Frontal cortex (tissue), 4 donors: Measurements from ENCODE around the gene GDF15. TPM values are rescaled to one million over a fixed set of nuclear protein-coding genes. Genes with fewer than 3 reads are reported as not detected.
"Not testable (repeated sequence)": the region's sequence is repeated elsewhere in the genome, so short reads cannot be mapped to it uniquely, and the experiment has no call there.

ENCODE experiments used
- DNase-seq, 2 donors: peaks; one replicate each; pipeline ENCODE4 v3.0.0; 2012; ENCODE audit warnings: low spot score in 2 of 2
- FAIRE-seq: peaks from 2 replicates; lab custom pipeline; 2012; peaks lifted over from hg19 to GRCh38; lab: Jason Lieb, UNC
- total RNA-seq: library from RNA; depleted of rRNA; stranded (reverse); fragments of >200 nt; gene quantifications from one replicate; pipeline ENCODE4 v1.2.3, GENCODE V29; 2014
- donor health status: control.
- donor health status: control.
- donor health status: control.

Gene GDF15
- total RNA-seq, 1 donor from 2014 or later: not detected

DNA sequence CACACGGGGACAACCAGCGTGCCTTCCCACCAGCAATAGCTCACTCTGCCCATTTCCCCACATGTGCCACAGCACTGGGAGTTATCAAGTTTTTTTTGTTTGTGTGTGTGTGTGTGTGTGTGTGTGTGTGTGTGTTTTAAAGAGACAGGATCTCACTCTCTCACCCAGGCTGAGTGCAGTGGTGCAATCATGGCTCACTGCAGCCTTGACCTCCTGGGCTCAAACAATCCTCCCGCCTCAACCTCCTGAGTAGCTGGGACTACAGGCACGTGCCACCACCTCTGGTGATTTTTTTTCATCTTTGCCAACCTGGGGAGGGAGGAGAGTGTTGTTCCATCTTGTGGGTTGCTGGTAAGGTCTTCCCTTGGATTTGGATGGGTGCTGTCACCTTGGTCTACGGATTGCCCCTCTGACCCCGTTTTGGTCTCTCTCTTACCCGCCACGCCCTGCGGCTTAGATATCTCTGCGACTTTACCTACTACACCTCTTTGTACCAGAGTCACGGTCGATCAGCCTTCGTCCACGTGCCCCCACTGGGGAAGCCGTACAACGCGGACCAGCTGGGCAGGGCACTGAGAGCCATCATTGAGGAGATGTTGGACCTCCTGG is 22.9 kb upstream of the GDF15 start:
- FAIRE-seq: no peak
- no peak for DNase-seq

DNA sequence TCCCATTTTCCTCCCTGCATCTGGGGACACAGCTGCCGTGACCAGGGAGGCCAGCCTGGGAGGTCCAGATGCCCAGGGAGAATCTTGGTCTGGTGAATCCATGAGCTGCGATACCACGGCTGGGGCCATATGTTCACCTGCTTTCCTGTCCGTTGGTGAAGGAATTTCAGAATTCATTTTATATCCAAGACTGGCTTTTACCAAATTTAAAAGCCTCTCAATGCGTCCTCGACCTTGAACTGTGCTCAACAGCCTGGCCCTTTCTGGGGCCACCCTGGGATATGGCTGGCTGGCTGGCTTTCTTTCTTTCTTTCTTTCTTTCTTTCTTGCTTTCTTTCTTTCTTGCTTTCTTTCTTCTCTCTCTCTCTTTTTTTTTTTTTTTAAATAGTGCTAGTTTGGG is 22.2 kb upstream of the GDF15 start:
- no peak for DNase-seq
- FAIRE-seq: no peak

GRCh38 chr19:18364277-18364825 is 21.6 kb upstream of the GDF15 start:
- not testable (repeated sequence) for DNase-seq, FAIRE-seq

DNA sequence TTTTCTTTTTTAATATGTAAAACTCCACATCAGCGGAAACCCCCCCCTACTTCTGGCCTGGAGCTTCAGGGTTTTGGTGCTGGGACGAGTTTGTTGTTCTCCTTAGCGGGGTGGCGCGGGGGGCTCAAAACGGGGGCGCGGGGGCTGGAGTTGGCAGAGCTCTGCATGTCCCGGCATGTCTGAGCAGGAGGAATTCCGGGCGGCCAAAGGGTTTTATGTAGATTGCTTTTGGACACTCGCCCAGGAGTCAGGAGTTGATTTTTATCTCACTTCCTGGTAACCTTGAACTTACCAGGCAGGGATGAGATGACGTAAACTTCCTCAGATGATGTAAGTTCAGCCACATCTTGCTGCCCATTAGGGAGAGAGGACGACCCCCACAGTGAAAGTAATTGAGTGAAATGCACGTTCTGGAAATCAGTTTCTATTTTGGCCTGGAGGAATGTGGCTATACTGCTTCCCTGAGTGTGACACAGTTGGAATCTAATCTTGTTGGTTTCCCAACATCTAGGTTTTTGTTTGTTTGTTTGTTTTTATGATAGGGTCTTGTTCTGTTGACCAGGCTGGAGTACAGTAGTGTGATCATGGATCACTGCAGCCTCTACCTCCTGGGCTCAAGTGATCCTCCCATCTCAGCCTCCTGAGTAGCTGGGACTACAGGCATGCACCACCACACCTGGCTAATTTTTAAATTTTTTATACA is 21.0 kb upstream of the GDF15 start:
- no peak for FAIRE-seq

DNA sequence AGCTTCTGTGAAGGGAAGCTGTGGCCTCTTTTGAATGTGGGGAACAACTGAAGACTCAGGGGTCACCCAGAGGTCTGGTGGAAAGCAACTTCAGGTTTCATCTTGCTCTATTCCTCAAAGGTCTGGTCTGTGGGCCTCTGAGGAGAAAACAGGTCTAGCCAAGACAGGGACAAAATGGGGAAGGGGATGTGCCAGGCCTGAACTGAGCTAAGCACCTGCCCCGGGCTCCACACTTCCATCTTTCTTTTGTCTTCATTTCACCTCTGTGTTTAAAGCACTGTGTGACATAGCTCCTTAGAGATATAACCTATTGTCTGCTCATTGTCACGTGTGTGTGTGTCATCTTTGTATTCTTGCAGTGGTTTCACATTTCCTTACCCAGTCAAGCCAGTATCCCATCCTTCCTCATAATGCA is 19.9 kb upstream of the GDF15 start:
- DNase-seq (no peak), FAIRE-seq (no peak)

More for the DNA sequence above, 21.0 kb upstream of the GDF15 start:
- DNase-seq: peak in 1 of 2 donors; percentile 55

DNA sequence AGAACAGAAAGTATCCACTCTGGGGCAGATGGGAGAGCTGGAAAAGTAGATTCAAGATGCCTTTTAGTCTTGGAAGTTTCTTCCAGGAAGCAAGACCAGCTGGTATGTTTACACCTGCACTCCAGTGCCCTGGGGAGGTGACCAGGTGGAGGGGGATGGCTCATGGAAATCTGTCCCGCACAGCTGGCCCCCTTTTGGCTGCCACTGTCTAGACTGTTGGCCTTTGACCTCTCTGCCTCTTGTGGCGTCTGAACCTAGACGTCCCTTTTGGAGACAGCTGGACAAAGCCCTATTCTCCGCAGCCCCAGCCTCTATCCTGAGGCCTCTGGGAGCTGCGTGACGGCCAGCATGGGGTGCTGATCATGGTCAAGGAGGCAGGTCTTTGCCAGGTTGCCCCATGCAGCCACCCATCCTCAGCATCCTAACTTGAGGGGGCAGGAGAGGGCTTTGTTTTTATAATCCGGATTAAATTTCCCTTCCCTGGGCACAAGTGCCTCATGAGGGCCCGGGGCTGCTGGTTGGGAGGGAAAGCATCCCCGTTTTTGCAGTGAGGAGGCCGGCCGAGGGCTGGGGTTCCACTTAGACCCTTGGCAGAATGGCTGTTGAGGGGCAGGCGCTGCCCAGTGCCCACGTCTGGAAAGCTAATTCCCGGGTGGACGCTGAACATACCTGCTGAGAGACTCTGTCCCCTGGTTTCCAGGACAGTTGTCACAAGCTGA is 17.3 kb upstream of the GDF15 start:
- FAIRE-seq (no peak), DNase-seq (no peak)

DNA sequence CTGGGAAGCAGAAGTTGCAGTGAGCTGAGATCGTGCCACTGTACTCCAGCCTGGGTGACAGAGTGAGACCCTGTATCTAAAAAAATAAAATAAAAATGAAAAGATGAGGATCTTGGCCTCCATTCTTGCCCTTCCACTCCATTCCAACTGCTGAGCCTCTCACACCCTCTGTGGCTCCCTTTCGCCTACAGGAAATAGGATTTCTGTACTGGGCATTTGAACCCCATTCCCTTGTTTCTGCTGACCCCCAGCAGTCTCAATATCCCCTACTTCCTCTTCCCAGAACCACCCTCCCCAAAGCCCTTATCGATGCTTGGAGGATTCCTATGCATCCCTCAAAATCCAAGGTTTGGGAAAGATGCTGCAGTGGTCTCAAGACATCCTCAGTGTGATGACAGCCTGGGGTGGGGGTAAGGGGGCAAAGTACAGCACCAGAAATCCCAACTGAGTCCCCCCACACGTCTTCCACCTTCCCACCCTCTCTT is 12.5 kb upstream of the GDF15 start:
- no peak for DNase-seq
- FAIRE-seq: no peak

GRCh38 chr19:18373892-18374629 is 11.9 kb upstream of the GDF15 start:
- DNase-seq (peak in 1 of 2 donors; percentile 79), FAIRE-seq (no peak)

GRCh38 chr19:18377026-18377425 is 8.9 kb upstream of the GDF15 start:
- DNase-seq (no peak), FAIRE-seq (no peak)

DNA sequence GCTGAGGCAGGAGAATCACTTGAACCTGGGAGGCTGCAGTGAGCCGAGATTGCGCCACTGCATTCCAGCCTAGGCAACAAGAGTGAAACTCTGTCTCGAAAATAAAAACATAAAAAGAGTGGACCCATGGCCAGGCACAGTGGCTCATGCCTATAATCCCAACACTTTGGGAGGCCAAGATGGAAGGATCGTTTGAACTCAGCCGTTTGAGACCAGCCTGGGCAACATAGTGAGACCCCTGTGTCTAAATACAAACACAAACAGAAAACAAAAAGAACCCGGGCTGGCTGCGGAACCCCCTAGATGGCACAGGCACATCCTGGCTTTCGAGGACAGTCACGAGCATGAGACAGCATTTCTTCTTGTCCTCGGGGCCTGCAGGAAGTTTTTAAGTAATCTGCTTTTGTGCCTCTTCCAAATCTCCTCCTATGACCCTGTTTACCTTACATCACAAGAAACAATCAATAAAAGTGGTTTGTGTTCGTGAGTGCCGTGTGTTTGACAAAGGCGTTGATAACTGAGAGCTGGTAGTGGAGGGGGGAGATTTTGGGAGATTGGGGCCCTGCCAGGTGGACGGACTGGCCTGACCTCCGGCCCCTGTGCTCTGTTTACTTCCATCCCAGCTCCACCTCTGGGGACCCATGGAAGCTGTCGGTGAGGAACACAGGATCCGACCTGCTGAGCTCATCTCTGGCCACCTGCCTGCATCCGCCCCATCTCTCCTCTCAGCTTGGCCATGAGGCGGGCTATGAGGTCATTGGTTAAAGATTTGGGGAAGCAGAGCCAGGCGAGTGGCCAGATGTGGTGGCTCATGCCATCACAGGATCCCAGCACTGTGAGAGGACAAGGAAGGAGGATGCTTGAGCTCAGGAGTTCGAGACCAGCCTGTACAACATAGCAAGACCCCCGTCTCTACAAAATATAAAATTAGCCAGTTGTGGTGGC is 5.9 kb upstream of the GDF15 start:
- no peak for DNase-seq
- FAIRE-seq: no peak

GRCh38 chr19:18380843-18381242 is 5.1 kb upstream of the GDF15 start:
- DNase-seq (no peak), FAIRE-seq (no peak)

GRCh38 chr19:18383622-18384021 is 2.3 kb upstream of the GDF15 start:
- not testable (repeated sequence) for DNase-seq, FAIRE-seq

DNA sequence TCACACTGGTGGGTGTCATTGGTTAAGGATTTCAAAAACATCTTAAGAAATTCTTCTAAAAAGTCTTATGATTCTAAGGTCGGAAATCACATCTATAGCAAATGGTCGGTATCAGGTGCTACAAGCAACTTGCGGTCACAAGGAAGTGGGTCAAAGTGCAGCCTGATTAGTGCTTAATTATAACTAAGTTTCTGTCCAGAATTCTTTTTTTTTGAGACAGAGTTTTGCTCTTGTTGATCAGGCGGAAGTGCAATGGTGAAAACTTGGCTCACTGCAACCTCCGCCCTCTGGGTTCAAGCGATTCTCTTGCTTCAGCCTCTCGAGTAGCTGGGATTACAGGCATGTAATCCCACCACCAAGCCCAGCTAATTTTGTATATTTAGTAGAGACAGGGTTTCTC is 1.2 kb upstream of the GDF15 start:
- FAIRE-seq: no peak

GRCh38 chr19:18385359-18385674 is 641 bp upstream of the GDF15 start:
- FAIRE-seq (no peak), DNase-seq (no peak)

More for the DNA sequence above, 1.2 kb upstream of the GDF15 start:
- DNase-seq: no peak

DNA sequence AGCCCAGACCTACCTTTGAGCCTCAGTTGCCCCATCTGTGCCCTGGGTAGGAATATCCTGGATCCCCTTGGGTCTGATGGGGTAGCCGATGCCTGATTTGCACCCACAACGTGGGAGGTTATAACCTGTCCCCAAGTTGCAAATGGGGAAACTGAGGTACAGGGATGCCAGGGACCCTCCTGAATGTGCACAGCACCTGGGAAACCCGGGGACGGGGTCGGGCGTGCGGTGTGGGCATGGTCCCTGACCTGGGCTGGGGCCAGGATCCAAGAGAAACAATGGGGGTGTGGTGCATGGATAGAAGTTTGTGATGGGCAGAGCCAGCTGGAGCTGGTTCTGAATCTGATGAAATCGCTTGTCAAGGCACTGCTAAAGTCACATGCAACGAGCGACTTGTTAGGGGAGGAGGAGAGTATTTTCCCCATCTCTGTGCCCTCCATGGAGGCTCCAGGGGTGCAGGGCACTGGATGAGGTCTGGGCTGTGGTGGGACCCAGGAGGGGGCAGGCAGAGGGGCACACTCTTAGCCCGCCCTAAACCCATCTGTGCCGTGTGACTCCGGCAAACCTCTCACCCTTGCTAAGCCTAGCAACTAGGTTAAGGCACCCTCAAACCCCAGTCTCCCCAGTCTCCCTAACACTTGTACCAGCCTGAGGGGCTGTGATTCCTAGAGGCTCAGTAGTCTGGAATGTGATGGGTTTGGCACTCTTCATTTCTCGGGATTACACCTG is 749 bp downstream of the GDF15 start:
- FAIRE-seq (no peak), DNase-seq (no peak)

DNA sequence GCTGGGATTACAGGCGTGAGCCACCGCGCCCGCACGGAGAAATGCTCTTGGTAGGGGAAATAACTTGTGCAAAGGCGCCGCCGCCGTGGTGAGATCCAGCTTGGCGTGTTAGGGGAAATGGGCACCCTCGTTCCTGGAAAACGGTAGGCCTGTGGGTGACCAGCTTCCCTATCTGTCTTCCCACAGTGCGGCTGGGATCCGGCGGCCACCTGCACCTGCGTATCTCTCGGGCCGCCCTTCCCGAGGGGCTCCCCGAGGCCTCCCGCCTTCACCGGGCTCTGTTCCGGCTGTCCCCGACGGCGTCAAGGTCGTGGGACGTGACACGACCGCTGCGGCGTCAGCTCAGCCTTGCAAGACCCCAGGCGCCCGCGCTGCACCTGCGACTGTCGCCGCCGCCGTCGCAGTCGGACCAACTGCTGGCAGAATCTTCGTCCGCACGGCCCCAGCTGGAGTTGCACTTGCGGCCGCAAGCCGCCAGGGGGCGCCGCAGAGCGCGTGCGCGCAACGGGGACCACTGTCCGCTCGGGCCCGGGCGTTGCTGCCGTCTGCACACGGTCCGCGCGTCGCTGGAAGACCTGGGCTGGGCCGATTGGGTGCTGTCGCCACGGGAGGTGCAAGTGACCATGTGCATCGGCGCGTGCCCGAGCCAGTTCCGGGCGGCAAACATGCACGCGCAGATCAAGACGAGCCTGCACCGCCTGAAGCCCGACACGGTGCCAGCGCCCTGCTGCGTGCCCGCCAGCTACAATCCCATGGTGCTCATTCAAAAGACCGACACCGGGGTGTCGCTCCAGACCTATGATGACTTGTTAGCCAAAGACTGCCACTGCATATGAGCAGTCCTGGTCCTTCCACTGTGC is 2.4 kb downstream of the GDF15 start:
- peak; percentile 83 to 93 for DNase-seq
- no peak for FAIRE-seq

- no peak for DNase-seq
- FAIRE-seq: no peak
Observed at GRCh38 chr19:18388960-18389725, 3.2 kb downstream of the GDF15 start.
